Lower leg skin (tissue), 4 donors: ENCODE results near the gene ACSL1. TPM values are rescaled to one million over a fixed set of nuclear protein-coding genes. Genes with fewer than 3 reads are reported as not detected.

ENCODE experiments used
- DNase-seq, 2 donors: peaks; one replicate each; pipeline ENCODE4 v3.0.0-alpha.2; 2019; ENCODE audit warnings: low spot score in 2 of 2
- H3K4me3 ChIP-seq: fragments of 200-600 bp; sonication (generic); 2 replicates; pipeline ENCODE4 v1.5.1; 2017; ENCODE audit warnings: mild to moderate bottlenecking, low read depth; ENCODE audit not compliant: poor library complexity, severe bottlenecking
- POLR2A ChIP-seq, 2 donors: fragments of 450-650 bp; IDR thresholded peaks; one replicate each; pipeline ENCODE4 v1.6.1; 2016 to 2017; ENCODE audit warnings: antibody characterized with exemption in 2 of 2, mild to moderate bottlenecking in 1 of 2, moderate library complexity in 1 of 2
- WGBS, 2 donors: methylation state at CpG; one replicate each; pipeline ENCODE4 v1.1.5; 2018; 5-methylcytosine and 5-hydroxymethylcytosine counted together
- intact Hi-C: fragments of 100-400 bp; cut with DNase I; formaldehyde crosslinking; loops from one replicate; pipeline ENCODE4 v1.15.0; 2023; ENCODE audit warnings: low total_unique reads
- total RNA-seq, 4 donors: library from RNA; depleted of rRNA; stranded (reverse); fragments of >200 nt; gene quantifications; one replicate each; pipeline ENCODE4 v1.1.0, GENCODE V29; 2016
- TF ChIP-seq, protein P1 (sequence below), 3 donors: fragments of 450-650 bp; IDR thresholded peaks; one replicate each; pipeline ENCODE4 v1.5.1; 2016; ENCODE audit warnings: antibody characterized with exemption in 3 of 3, mild to moderate bottlenecking in 3 of 3, moderate library complexity in 2 of 3

ACSL1 gene
- total RNA-seq, 4 donors from 2014 or later: 190 to 308 (median 266) TPM

DNA sequence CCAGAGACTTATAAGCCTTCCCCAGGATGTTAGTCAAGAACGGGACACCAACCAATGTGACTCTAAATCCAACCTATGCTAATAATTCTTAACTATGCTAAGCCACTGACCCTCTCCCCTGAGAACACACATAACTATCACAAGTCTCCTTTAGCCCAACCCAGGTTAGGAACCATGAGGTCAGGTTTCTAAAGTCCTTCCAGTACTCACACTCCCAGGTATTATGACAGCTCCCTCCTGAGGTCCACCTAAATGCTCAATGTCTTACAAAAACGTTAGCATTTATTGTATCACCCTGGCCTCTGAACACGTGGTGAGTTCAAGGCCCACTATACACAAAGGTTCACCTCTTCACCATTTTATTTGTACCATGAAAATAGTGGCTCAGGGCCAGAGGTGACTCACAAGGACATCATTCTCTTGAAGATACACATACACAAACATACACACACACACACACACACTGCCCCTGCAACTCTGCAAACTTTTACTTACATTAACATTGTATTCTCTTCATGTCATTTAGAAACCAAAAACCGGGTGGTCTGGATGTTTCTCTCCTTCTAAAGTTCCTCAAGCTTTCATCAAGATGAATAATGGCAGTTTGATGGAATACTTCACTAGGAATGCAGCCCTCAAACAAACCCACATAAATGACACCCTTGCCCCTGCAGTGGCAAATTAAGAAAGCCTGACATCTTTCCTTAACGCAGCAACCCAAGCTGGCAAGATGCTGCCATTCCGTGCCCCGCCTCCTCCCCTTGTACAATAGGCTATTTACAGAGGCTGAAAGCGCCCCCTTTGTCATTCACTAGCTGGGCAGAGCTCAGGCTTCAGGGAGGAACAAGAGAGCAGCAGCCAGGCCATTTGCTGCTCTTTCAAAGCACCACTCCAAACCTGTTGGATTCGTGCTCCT lies 17.7 kb downstream of the ACSL1 start:
- 53 to 55% methylated on average over 9 of the region's 9 CpGs for WGBS, 2 donors

DNA sequence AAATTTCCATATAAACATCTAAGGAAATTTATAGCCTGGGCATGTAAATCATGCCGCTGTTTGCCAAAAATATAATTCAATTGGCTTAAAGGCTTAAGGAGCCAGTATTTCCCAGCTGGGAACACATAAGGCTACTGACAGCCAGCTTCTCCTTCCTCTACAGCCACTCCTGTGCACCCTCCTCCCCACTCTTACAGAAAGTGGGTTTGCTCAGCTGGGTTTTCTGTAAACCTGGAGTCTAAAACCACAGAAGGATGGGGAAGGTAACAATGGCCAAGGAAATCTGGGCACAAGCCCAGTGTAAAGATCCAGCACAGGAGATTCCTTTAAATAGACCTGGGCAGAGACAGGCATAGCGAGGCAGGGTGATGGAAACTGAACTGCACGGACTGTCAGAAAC lies 18.5 kb downstream of the ACSL1 start:
- intact Hi-C loops: no loop called here
- H3K4me3 ChIP-seq: no peak overlapping the region
- peak in 1 of 2 donors; percentile 59 for DNase-seq
- TF ChIP-seq, protein P1, sequence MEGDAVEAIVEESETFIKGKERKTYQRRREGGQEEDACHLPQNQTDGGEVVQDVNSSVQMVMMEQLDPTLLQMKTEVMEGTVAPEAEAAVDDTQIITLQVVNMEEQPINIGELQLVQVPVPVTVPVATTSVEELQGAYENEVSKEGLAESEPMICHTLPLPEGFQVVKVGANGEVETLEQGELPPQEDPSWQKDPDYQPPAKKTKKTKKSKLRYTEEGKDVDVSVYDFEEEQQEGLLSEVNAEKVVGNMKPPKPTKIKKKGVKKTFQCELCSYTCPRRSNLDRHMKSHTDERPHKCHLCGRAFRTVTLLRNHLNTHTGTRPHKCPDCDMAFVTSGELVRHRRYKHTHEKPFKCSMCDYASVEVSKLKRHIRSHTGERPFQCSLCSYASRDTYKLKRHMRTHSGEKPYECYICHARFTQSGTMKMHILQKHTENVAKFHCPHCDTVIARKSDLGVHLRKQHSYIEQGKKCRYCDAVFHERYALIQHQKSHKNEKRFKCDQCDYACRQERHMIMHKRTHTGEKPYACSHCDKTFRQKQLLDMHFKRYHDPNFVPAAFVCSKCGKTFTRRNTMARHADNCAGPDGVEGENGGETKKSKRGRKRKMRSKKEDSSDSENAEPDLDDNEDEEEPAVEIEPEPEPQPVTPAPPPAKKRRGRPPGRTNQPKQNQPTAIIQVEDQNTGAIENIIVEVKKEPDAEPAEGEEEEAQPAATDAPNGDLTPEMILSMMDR (IDR thresholded peaks at IDR 0.05): no peak
- no peak for TF ChIP-seq POLR2A (IDR thresholded peaks at IDR 0.05)
- WGBS, 2 donors: 54% methylated on average over 3 of the region's 3 CpGs

More for the DNA sequence above, 17.7 kb downstream of the ACSL1 start:
- TF ChIP-seq, protein P1 (IDR thresholded peaks at IDR 0.05): no peak
- TF ChIP-seq POLR2A (IDR thresholded peaks at IDR 0.05): no peak
- DNase-seq: peak in 1 of 2 donors; percentile 82
- H3K4me3 ChIP-seq: no peak overlapping the region
- intact Hi-C loops: no loop called here

DNA sequence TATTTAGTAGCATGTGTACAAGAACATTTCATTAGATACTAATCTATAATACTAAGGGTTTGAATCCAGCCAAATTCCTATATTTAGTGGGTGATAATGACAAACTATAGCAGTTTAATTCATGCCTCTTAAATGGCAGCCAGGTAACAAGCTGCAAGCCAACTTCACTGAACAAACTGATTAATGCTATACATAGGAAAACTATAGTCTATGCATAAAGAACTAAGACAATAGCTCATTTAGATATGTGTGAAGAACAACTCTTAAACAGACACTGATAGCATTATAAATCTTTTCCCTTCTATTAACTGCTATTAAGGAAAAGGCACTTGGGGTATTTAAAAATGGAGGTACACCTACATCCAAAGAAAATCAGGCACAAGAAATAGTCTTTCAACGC lies 19.1 kb downstream of the ACSL1 start:
- no peak overlapping the region for H3K4me3 ChIP-seq
- 81 to 82% methylated on average over 1 of the region's 1 CpG for WGBS, 2 donors
- no peak for DNase-seq
- TF ChIP-seq, protein P1 (IDR thresholded peaks at IDR 0.05): no peak
- no peak for TF ChIP-seq POLR2A (IDR thresholded peaks at IDR 0.05)
- intact Hi-C loops: no loop called here

DNA sequence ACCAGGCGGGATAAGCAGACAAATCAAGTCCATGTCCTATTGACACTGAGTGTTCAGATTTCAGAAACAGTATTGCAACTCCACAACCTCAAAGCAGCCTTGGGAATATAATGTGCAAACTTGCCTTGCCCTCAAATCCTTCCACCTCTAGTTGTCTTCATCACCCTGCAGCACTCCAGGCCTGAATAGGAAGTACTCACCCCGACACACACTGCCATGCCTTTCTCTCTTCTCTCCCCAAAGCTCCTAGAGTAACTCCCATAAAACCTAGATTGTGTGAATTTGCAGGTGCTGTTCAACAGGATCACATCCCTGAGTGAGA lies 19.6 kb downstream of the ACSL1 start:
- no peak for TF ChIP-seq POLR2A (IDR thresholded peaks at IDR 0.05)
- TF ChIP-seq, protein P1 (IDR thresholded peaks at IDR 0.05): no peak
- no peak overlapping the region for H3K4me3 ChIP-seq
- intact Hi-C loops: no loop called here
- WGBS, 2 donors: 70 to 81% methylated on average over 2 of the region's 2 CpGs
- DNase-seq: no peak

DNA sequence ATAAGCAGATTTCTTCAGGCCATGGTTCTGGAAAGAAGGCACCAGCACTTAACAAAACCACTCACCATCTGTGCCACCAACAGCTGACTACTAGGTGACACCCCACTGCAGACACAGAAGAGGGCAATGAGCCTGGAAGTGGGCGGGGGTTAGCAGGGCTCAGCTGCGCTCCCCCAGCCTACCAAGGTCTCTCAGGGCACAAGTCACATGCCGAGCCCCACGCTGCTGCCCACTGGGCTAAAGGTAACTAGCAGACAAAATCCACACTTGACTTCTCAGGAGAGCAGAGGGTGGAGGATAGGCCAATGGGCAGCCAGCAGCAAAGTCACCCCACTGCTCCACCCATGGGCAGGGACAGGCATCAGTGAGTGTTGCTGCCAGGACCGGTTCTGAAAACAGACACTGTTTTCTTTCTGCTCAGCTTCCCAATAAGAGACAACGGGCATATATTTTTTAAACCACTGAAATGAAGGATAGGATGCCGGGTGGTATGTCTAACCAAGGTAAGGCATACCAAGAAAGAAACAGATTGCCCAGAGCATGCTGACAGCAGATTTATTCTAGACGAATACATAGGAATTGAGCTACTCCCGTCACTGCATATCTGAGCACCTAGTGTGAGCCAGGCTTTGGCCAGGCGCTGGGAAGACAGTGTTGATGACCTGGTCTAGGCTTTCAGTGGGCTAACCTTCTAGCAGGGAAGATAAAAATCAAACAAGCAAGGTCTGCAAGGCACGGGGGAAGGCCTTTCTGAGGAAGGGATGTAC lies 20.1 kb downstream of the ACSL1 start:
- no peak overlapping the region for H3K4me3 ChIP-seq
- intact Hi-C loops: no loop called here
- WGBS, 2 donors: 46 to 50% methylated on average over 9 to 11 of the region's 11 CpGs
- TF ChIP-seq, protein P1 (IDR thresholded peaks at IDR 0.05): no peak
- peak; percentile 63 to 90 for DNase-seq
